GM10266 (cell line): ENCODE results near the gene GPR142.

Experiments
- DNase-seq: peaks from one replicate; pipeline ENCODE4 v3.0.0; 2012; ENCODE audit errors: extremely low spot score
- CTCF ChIP-seq: IDR thresholded peaks from 2 replicates; pipeline ENCODE4 v1.5.1; 2012; ENCODE audit warnings: mild to moderate bottlenecking, low read depth; ENCODE audit not compliant: control insufficient read depth, insufficient read depth; ENCODE audit errors: missing control alignments

GPR142 gene

DNA sequence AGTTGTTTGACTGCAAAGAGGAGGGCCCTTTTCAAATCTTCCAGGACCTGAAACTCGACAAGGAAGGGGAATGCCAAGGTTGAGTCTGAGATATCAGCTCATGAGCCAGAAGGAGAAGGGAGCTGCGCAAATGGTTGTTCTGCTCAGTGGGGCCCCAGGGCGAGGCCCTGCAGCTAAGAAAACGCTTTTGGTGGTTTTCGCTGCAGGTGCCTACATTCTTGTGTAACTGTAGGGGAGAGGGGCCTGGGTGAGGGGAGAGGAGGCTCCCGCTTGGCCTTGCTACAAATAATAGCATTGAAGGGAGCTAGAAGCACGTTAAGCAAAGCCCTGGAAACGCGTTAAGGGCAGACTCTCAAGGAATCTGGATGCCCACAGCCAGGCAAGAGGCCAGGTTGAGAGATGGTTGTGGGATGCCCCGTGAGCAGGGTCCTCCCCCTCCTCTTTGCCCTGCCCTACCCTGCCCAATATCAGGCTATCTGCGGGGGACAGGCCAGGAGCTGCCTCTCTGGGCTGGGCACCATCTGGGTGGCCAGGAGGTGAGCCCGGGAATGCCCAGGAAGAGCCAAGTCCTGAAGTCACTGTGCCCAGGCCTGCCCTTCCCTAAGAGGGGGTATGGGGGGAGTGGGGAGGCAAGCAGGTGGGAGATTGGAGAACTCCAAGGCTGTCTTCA is 21.9 kb downstream of the GPR142 start:
- no peak for TF ChIP-seq CTCF
- no peak for DNase-seq

GRCh38 chr17:74389937-74390679 is 22.8 kb downstream of the GPR142 start:
- TF ChIP-seq CTCF: no peak
- DNase-seq: no peak

DNA sequence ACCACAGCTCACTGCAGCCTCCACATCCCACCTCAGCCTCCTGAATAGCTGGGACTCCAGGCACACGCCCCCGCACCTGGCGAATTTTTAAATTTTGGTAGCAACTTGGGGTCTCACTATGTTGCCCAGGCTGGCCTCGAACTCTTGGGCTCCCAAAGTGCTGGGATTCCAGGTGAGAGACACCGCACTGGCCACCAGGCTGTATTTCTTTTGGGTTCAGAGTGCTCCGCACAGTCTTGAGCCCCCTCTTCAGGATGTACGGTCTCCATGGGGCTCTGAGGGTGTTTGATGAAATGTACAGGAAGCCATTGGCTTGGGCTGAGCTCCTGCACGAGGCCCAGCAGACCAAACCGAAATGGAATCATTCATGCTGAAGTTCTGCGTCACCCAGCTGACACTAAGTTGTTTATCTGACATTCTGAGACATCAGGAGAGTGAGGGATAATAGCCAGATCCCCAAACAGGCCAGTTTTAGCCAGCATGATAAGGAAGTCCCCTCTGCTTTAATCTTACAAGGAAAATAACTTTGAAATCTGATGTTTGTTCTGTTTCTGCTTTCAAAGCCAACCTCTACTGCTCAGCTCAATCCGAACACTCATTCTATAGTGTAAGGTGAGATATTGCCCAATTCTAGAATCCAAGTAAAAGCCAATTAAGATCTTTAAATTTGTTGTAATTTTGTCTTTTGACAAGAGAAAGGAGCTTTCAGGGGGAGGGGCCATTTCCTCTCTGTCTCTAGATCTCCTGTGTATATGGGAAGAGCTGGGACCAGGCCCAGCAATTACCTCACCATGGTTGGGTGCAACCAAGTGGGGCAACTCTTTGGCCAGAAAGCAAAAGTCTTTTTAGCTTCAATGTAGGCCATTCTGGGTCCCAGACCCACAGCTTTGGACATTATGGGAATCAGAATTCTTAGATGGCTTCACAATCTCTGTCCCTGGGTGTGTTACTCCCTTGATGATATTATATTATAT is 23.7 kb downstream of the GPR142 start:
- no peak for TF ChIP-seq CTCF
- no peak for DNase-seq

DNA sequence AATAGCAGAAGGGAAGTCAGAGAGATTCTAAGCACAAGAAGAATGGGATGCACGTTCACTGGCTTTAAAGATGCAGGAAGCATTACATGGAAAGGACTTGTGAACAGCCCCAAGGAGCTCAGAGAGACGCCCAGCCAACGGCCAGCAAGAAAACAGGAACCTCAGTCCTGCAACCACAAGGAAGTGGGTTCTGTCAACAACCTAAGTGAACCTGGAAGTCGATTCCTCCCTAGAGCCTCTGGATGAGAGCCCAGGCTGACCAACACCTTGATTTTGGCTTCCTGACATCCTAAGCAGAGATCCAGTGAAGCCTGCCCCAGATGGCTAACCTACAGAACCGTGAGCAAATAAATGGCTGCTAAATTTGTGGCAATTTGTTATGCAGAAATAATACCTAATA is 24.5 kb downstream of the GPR142 start:
- no peak for TF ChIP-seq CTCF
- DNase-seq: no peak

- DNase-seq: no peak
- TF ChIP-seq CTCF: no peak
Observed at GRCh38 chr17:74392848-74393247, 25.5 kb downstream of the GPR142 start.

- no peak for DNase-seq
- TF ChIP-seq CTCF: no peak
Observed at GRCh38 chr17:74393346-74393942, 26.1 kb downstream of the GPR142 start.
